OCI-M1 (cell line): ENCODE measurements around the gene EPHA8.
A peak's percentile ranks its signal among the peaks of the same experiment; 100 is the strongest.

Experiments
- DNase-seq: peaks from one replicate; lab custom pipeline; 2025; lab: John Stamatoyannopoulos, UW

The EPHA8 gene

DNA sequence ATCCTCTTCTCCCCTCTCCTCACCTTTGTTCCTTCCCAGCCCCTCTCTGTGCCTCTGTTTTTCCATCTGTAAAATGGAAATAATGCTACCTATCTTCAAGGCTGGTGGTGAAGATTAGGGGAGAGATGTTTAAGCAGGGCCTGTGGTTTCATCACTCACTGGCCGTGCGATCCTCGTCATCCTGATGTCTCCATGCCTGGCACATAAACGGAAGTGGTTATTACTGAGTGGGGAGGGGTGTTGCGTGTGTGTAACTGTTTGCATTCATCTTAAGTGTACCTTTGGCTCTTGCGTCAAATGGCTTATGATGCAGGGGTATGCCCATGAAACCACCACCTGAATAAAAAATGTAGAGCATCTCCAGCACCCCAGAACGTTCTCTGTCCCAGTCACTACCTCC, 56.0 kb downstream of the EPHA8 start:
- DNase-seq, result peak; percentile 55

DNA sequence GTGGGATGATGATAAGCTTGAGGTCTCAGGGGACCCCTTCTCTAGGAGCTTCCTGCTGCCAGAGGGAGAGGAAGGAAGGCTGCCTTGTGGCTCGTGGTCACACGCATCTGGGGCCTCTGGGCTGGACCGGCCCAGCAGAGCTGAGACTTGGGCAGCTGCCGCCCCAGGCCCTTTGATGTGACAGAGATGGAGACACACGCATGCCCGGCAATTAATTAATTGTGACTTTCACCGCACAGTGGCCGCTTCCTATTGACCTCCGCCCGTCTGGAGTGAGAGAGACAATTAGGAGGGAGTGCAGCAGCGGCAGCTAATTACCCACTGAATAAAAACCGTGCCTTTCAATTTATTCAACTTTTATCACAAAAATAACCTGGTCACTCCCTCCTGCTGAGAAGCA, 56.5 kb downstream of the EPHA8 start:
- DNase-seq, result no peak

GRCh38 chr1:22621761-22622160, 58.5 kb downstream of the EPHA8 start:
- no peak for DNase-seq

GRCh38 chr1:22625262-22625925, 62.1 kb downstream of the EPHA8 start:
- peak; percentile 10 for DNase-seq

DNA sequence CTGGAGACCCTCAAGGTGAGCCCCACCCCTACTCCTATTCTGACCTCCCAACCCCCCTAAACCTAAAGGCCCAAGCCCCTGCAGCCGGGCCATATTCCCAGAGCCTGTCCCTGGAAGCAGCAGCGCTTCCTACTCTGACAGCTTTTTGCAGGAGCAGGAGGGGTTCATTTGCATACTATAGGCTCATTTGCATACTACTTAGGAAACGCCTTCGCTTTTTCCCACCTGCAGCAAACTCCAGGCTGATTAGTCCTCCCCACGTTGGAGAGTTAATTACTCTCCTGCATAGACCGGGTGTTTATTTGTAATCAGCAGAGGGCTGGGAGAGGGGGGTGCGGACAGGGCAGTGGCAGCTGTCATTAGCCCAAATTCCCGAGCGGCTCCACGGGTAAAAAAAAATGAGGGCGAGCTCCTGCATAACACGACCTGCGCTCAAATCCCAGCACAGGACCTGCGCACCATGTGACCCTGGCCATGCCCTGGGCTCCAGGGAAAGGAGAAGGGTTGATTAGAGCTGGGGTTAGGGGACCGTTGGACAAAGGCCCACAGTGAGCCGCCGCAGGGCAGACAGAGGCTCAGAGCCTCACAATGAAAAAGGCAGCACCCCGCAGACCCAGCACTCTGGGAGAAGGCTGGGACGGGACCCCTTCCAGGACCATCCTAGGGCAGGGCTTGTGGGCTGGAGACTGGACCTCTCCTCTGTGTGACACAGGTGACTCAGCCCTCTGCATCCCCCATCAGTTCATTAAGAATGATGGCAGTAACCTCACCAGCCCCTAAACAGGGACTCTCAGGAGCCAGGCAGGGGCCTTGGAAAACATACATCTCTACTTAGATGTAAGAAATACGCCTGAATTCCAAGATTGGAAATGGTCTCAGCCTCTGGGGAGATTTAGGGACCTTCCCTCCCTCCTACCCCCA, 63.2 kb downstream of the EPHA8 start:
- DNase-seq, result no peak

DNA sequence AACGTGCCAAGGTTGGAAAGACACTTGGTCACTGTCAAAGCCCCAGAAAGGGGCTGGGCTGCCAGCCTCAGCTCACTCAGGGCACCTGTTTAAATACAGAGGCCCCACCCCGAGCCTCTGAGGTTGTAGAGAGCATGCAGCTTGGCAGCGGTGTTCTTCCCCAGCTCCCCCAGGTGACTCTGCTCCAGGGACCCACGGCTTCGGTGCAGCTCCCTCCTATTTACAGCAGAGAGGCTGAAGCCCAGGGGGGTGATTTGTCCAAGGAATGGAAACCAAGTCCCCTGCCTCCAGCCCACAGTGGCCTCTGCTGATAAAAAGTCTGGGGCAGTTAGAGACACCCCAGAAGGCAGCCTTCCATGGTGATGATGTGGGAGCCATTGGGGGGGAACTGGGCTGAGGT, 64.0 kb downstream of the EPHA8 start:
- no peak for DNase-seq

- no peak for DNase-seq
Observed at GRCh38 chr1:22628698-22629444, 65.6 kb downstream of the EPHA8 start.

- DNase-seq, result no peak
Observed at GRCh38 chr1:22629886-22630285, 66.6 kb downstream of the EPHA8 start.

- no peak for DNase-seq
Observed at GRCh38 chr1:22633697-22634463, 70.6 kb downstream of the EPHA8 start.

- DNase-seq, result no peak
Observed at GRCh38 chr1:22635436-22635835, 72.1 kb downstream of the EPHA8 start.

DNA sequence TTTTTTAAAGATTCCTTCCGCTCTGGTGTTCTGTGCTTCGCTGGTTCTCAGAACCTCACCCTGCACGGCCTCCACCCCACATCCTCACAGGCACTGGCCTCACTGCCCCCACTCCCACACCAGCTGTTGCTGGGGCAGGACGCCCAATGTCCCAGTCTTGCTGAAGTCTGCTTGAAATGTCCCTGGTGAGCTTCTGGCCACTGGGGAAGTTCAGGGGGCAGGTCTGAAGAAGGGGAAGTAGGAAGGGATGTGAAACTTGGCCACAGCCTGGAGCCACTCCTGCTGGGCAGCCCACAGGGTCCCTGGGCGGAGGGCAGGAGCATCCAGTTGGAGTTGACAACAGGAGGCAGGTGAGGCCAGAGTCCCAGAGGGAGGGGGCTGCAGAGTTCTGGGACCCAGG, 73.1 kb downstream of the EPHA8 start, which contains the start of gene C1QA:
TSS of gene C1QA (plus strand) at position 276 of the 400 bp plus-strand sequence. CDS start 989 bp downstream, outside the sequence.
- peak; percentile 22 for DNase-seq

DNA sequence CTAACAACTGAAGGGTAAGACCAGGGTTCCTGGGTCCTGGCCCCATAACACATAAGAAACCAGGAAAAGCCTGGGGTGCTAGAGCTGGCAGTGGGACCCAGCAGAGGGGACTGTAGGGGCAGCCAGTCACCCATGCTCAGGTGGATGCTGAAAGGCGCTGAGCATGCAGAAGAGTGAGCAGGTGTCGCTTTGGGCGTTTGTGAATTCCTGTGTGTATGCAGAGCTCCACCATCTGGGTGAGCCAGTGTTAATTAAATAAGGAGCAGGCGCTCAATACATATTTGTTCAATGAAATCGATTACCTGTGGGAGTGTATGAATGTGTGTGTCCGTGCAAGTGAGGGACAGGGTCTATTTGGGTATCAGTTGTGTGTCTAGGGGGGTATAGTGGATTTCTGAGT, 73.6 kb downstream of the EPHA8 start:
- DNase-seq, result no peak

DNA sequence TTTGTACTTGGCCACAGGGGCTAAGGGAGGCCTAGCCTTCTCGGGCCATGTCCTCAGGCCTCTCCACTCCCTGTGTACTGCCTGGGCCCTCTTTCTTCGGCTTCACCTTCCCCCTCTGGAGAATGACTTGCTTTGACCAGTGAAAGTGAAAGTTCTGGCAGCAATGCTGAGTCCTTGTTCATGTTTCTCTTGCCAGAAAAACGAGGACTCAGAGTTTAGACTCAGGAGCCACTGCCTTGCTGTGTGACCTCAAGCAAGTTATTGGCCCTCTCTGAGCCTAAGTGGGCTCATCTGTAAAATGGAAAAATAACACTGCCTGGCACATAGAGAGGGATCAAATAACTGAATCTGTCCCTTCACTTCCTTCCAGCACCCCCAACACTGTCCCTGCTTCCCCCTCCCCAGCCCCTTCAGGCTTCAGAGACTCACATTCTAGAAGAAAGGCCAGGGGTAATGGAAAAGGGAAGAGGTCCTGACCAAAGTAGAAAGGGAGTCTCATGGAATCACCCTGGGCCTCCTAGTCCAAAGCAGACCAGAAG, 74.7 kb downstream of the EPHA8 start:
- DNase-seq, result no peak

GRCh38 chr1:22638476-22639234, 75.4 kb downstream of the EPHA8 start:
- no peak for DNase-seq

GRCh38 chr1:22639286-22639685, 76.0 kb downstream of the EPHA8 start:
- DNase-seq, result peak; percentile 40

DNA sequence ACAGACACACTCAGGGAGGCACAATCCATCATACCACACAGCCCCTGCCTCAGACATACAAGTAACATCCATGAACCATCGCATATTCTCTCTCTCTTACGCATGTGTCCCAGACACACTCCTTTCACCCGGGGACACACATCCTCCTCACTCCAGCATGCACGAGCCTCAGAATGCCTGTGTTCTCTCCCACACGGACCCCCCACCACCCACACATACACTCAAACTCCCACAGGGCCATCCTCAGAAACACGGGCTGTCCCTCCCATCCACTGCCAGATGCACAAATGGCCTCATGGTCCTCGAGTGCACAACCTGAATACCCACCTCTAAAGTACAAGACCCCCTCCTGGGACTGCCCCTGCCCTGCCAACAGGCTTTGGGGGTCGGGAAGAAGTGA, 78.0 kb downstream of the EPHA8 start:
- no peak for DNase-seq

- DNase-seq, result peak; percentile 62
Observed at GRCh38 chr1:22641906-22642636, 78.8 kb downstream of the EPHA8 start.

- DNase-seq, result peak; percentile 41
Observed at GRCh38 chr1:22643381-22643780, 80.1 kb downstream of the EPHA8 start, which contains the start of gene C1QC. Gene C1QC, plus strand, starts transcription at chr1:22643633. Its CDS starts 391 bp downstream, at chr1:22644024.

DNA sequence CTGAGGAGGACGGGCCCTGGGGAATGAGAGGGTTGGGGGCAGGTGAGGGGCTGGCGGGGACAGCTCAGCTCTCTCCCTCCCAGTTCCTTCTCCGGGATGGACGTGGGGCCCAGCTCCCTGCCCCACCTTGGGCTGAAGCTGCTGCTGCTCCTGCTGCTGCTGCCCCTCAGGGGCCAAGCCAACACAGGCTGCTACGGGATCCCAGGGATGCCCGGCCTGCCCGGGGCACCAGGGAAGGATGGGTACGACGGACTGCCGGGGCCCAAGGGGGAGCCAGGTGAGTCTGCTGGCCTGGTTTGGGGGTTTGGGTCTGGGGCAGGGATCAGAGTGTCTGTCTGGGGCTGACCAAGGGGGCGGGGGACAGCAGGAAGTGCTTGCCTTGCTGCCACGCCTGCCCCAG, 80.6 kb downstream of the EPHA8 start:
- no peak for DNase-seq

GRCh38 chr1:22645931-22646330, 82.6 kb downstream of the EPHA8 start:
- DNase-seq, result no peak
